GM11168 (cell line): Measurements from ENCODE around the gene FCN2.

ENCODE experiments used
- in situ Hi-C: fragments of 300-500 bp; cut with MboI; formaldehyde crosslinking; loops from one replicate; pipeline ENCODE4 v1.12.0; 2022; ENCODE audit warnings: low sequenced_read_pairs; ENCODE audit not compliant: unreplicated experiment

The FCN2 gene

DNA sequence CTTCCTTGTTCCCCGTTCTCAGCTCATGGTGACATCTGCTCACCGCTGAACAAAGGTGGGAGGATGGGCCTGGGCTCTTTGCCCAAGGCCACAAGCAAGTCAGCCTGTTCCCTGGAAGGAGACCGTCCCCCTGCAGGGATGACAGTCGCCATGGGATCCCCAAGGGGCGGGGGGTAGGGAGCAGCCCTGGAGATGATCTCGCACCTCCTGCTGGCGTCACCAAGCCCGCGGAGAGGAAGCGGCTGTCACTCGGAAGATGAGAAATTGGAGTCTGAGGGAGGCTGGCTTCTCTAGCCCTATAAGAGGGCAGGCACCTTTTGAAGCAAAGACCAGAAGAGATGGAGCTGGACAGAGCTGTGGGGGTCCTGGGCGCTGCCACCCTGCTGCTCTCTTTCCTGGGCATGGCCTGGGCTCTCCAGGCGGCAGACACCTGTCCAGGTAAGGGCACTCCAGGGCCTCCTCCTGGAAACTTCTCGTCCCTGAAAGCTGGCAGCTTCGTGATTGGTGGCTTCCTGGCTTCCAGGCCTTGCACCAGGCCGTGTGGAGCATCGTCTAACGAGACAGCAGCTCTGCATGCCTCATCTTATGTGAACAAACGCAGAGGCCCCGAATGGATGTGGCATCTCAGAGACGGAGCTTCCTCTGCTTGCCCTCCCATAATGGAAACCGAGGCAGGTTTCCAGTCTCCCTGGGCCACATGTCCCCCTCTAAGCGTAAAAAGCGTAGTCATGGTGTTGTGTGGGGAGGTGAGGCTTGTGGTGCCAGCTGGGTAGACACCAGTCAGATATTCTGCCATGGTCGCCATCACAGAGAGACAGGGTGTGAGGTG lies at the start of gene FCN2:
Gene FCN2, plus strand, starts transcription at position 327 of the 829 bp plus-strand sequence. Its CDS starts 12 bp downstream, at position 339.
- in situ Hi-C loops = no loop called here

GRCh38 chr9:134830926-134831720 lies 49.5 kb upstream of the FCN2 start:
- in situ Hi-C loops = no loop called here

DNA sequence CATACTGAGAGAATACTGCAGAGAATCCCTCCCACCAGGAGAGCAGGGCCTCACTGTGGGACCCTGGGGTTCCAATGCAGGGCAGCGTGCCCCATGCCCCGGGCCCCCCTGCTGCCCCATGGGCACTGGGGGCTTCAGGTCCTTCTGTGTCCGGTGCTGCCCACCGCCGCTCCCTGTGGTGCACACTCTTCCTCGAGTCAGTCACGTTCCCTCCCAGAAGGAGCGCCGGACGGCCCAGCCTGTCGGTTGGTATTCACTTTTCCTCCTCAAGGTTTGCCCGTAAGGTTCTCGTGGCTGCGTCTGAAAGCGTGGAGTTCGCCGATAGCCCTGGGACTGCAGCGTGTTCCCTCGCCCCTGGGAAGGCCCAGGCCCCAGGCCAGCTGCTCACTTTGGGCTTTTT lies 48.1 kb upstream of the FCN2 start:
- in situ Hi-C loops = no loop called here

- in situ Hi-C loops = no loop called here
These were observed 47.2 kb upstream of the FCN2 start for GRCh38 chr9:134833294-134833880.

DNA sequence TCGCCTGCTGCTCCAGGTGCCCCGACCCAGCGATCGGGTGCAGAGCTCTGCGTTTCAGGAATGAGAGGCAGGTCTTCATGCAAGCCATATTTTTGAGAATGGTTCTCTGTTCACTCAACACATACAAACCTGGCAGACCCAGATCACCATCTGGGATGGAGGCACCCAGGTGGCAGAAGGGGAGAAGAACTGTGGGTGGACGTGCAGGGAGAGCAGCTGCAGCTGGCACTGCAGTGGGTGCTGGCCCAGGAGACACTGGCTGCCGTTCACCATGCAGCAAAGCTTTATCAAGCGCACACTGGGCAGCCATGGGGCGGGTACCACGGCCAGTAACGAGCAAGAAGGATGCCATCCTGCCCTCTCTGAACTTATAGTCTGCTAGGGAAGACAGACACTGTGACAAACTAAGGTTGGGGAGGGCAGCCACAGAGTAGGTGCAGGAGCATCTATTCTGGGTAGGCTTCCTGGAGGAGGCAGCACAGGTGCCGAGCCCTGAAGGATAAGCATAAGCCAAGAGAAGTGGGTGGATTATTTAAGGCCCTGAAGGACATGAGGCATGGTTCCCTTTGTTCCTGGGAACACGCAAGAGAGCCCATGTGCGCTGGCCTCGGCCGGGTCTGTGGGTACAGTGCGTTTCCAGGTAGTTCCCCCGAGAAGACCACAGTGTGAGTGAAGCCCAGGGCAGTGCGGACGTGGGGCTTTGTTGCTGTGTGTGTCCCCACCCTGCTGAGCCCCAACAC lies 46.2 kb upstream of the FCN2 start:
- in situ Hi-C loops = no loop called here

DNA sequence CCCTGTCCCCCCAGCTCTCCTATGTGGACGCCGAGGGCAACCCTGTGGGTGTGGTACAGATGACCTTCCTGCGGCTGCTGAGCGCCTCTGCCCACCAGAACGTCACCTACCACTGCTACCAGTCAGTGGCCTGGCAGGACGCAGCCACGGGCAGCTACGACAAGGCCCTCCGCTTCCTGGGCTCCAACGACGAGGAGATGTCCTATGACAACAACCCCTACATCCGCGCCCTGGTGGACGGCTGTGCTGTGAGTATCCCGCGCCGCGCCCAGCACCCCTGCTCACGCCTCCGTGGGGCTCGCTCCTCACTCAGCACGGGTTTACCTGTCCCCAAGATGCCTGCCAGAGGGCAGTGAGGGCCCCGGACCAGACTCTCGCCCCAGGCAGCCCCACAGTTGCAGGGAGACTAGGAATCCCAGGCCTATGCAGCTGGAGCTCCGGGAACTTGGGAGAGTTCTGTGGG lies 45.6 kb upstream of the FCN2 start:
- in situ Hi-C loops = no loop called here

DNA sequence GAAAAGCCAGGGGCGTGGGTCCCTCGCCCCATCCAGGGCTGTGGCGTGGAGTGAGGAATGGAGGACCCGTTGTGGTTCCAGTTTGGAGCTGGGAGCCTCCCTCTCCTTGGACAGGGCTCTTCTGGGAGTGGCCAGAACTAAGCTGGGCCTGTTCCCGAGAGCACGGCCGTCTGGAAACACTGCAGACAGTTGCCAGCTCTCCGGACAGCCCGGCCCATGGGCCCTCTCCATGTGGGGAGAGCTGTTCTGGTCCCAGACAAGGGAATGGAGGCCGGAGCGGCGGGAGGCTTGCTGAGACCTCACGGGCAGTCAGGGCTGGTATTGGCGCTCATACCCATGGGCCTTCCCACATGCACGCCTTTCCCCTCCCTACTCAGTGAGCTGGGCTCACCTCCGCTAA lies 45.2 kb upstream of the FCN2 start:
- in situ Hi-C loops = no loop called here

- in situ Hi-C loops = no loop called here
These were observed 44.6 kb upstream of the FCN2 start for GRCh38 chr9:134835987-134836386.

GRCh38 chr9:134836406-134836970 lies 44.1 kb upstream of the FCN2 start:
- in situ Hi-C loops = no loop called here

DNA sequence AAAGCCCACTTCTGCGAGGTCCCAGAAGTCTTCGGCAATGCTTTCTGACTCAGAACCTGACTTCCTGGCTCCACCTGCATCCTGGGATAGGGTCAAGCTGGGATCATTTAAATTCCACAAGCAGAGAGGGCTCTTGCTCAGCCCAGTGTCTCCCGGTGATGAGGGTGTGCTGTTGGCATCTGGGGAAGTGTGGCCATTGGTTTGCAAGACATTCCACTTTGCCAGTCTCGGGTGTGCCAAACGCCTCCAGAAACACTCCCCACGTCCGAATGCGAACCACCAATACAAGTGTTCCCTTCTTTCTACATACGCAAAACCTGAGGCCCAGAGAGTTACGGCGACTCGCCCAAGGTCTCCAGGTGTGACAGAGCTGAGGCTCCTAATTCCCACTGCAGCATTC lies 43.1 kb upstream of the FCN2 start:
- in situ Hi-C loops = no loop called here

- in situ Hi-C loops = no loop called here
These were observed 41.8 kb upstream of the FCN2 start for GRCh38 chr9:134838651-134839454.

- in situ Hi-C loops = no loop called here
These were observed 41.0 kb upstream of the FCN2 start for GRCh38 chr9:134839455-134840125.

- in situ Hi-C loops = no loop called here
These were observed 40.1 kb upstream of the FCN2 start for GRCh38 chr9:134840511-134840910.

- in situ Hi-C loops = no loop called here
These were observed 39.3 kb upstream of the FCN2 start for GRCh38 chr9:134841180-134841904.

DNA sequence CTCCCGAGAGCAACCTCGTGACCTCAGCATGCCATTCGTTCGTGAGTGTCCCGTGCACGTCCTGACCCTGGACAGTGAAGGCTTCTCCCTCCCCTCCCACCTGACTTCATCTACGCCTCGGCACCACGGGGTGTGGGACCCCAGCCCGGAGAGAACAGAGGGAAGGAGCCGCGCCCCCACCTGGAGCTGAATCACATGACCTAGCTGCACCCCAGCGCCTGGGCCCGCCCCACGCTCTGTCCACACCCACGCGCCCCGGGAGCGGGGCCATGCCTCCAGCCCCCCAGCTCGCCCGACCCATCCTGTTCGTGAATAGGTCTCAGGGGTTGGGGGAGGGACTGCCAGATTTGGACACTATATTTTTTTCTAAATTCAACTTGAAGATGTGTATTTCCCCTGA lies 38.3 kb upstream of the FCN2 start:
- in situ Hi-C loops = no loop called here

GRCh38 chr9:134843740-134844139 lies 36.9 kb upstream of the FCN2 start:
- in situ Hi-C loops = no loop called here

- in situ Hi-C loops = no loop called here
These were observed 35.8 kb upstream of the FCN2 start for GRCh38 chr9:134844821-134845220.

- in situ Hi-C loops = no loop called here
These were observed 34.4 kb upstream of the FCN2 start for GRCh38 chr9:134846187-134846586.
